CD14-positive monocyte (primary cell): ENCODE data around the gene PTPRR. TPM values are rescaled to one million over a fixed set of nuclear protein-coding genes. Genes with fewer than 3 reads are reported as not detected.

Experiments
- DNase-seq, 3 donors: peaks; one replicate each; pipeline ENCODE4 v3.0.0-alpha.2; 2011 to 2022
- H2AFZ ChIP-seq: 2 replicates; pipeline ENCODE4 v1.6.0; 2012; ENCODE audit warnings: mild to moderate bottlenecking, low read depth, low read length, inconsistent platforms; ENCODE audit not compliant: insufficient read depth, poor library complexity, severe bottlenecking
- H3K27ac ChIP-seq, 2 donors: 1 replicate in 1 of 2; 2 replicates in 1 of 2; pipeline ENCODE4 v1.5.1; 2012 to 2013; ENCODE audit warnings: low read length in 2 of 2, control low read depth in 1 of 2, inconsistent platforms in 1 of 2, low read depth in 1 of 2, mild to moderate bottlenecking in 1 of 2
- H3K27me3 ChIP-seq, 2 donors: one replicate each; pipeline versions ENCODE4 v1.6.0 to v1.6.1; 2011 to 2013; ENCODE audit warnings: low read length in 2 of 2; ENCODE audit not compliant: control insufficient read depth in 2 of 2, insufficient read depth in 2 of 2
- H3K36me3 ChIP-seq, 2 donors: replicated peaks in 1 of 2; 1 replicate in 1 of 2; 2 replicates in 1 of 2; pipeline versions ENCODE4 v1.5.1 to v1.6.1; 2012 to 2013; ENCODE audit warnings: low read length in 2 of 2, control low read depth in 1 of 2, inconsistent platforms in 1 of 2, mild to moderate bottlenecking in 1 of 2; ENCODE audit not compliant: insufficient read depth in 2 of 2, control insufficient read depth in 1 of 2
- H3K4me1 ChIP-seq, 2 donors: 1 replicate in 1 of 2; 2 replicates in 1 of 2; pipeline versions ENCODE4 v1.5.1 to v1.6.1; 2012 to 2013; ENCODE audit warnings: low read length in 2 of 2, control low read depth in 1 of 2, inconsistent platforms in 1 of 2, mild to moderate bottlenecking in 1 of 2, moderate library complexity in 1 of 2; ENCODE audit not compliant: insufficient read depth in 2 of 2, control insufficient read depth in 1 of 2
- H3K4me2 ChIP-seq: replicated peaks from 2 replicates; pipeline ENCODE3; 2012; ENCODE audit warnings: low read length, moderate library complexity, mild to moderate bottlenecking; ENCODE audit not compliant: poor library complexity, severe bottlenecking; ENCODE audit errors: extremely low read depth
- H3K4me3 ChIP-seq, 3 experiments: fragments of 200-600 bp in 1 of 3; sonication (generic) in 1 of 3; replicated peaks in 1 of 3; 1 replicate in 2 of 3; 2 replicates in 1 of 3; pipeline ENCODE4 v1.5.1; 2011 to 2013; ENCODE audit warnings: low read length in 3 of 3, mild to moderate bottlenecking in 3 of 3, control low read depth in 2 of 3, low read depth in 2 of 3, inconsistent platforms in 1 of 3, moderate library complexity in 1 of 3
- H3K79me2 ChIP-seq: 2 replicates; pipeline ENCODE4 v1.6.0; 2012; ENCODE audit warnings: mild to moderate bottlenecking, control low read depth, inconsistent platforms, low read length, moderate library complexity; ENCODE audit not compliant: insufficient read depth
- H3K9ac ChIP-seq: 2 replicates; pipeline ENCODE4 v1.6.0; 2017; ENCODE audit warnings: low read length, mild to moderate bottlenecking; ENCODE audit not compliant: insufficient read depth, poor library complexity, severe bottlenecking
- H3K9me3 ChIP-seq, 2 donors: replicated peaks in 1 of 2; 1 replicate in 1 of 2; 2 replicates in 1 of 2; pipeline versions ENCODE4 v1.5.1 to v1.6.1; 2012 to 2013; ENCODE audit warnings: low read length in 2 of 2, control low read depth in 1 of 2; ENCODE audit not compliant: control insufficient read depth in 1 of 2, insufficient read depth in 1 of 2
- H4K20me1 ChIP-seq: 2 replicates; pipeline ENCODE4 v1.6.0; 2012; ENCODE audit warnings: mild to moderate bottlenecking, low read length, control low read depth, moderate library complexity; ENCODE audit not compliant: insufficient read depth
- H3K27ac Mint-ChIP-seq, 7 donors: one replicate each; pipeline ENCODE4 v1.8.0; 2020; ENCODE audit warnings: mild to moderate bottlenecking in 7 of 7, mixed read lengths in 7 of 7, moderate library complexity in 6 of 7, inconsistent platforms in 2 of 7
- H3K27me3 Mint-ChIP-seq, 3 donors: one replicate each; pipeline ENCODE4 v1.8.0; 2021 to 2022; ENCODE audit warnings: low read depth in 3 of 3, mild to moderate bottlenecking in 3 of 3, mixed read lengths in 3 of 3, moderate library complexity in 3 of 3, inconsistent platforms in 1 of 3
- H3K36me3 Mint-ChIP-seq, 2 donors: one replicate each; pipeline ENCODE4 v1.8.0; 2020; ENCODE audit warnings: mixed read lengths in 2 of 2, inconsistent platforms in 1 of 2, mild to moderate bottlenecking in 1 of 2
- H3K4me1 Mint-ChIP-seq: one replicate; pipeline ENCODE4 v1.8.0; 2020; ENCODE audit warnings: mild to moderate bottlenecking, mixed read lengths
- H3K4me3 Mint-ChIP-seq, 2 donors: one replicate each; pipeline ENCODE4 v1.8.0; 2020; ENCODE audit warnings: mild to moderate bottlenecking in 2 of 2, mixed read lengths in 2 of 2, moderate library complexity in 1 of 2
- H3K9me3 Mint-ChIP-seq, 7 donors: one replicate each; pipeline ENCODE4 v1.8.0; 2020 to 2022; ENCODE audit warnings: mixed read lengths in 7 of 7, mild to moderate bottlenecking in 6 of 7, moderate library complexity in 6 of 7, inconsistent platforms in 2 of 7
- WGBS: methylation state at CpG from one replicate; pipeline ENCODE4 v1.1.5; 2013; ENCODE audit warnings: missing lambda C conversion rate; ENCODE audit not compliant: insufficient coverage; 5-methylcytosine and 5-hydroxymethylcytosine counted together
- intact Hi-C, 2 donors: fragments of 100-400 bp; cut with micrococcal nuclease; formaldehyde crosslinking; loops; one replicate each; pipeline versions ENCODE4 v1.15.0 to v1.15.1; 2023
- polyA plus RNA-seq, 3 donors: library from polyadenylated mRNA; depleted of rRNA in 1 of 3; unstranded in 2 of 3; stranded (reverse) in 1 of 3; fragments of 300-500 nt in 2 of 3; fragments of >200 nt in 1 of 3; fragmentation: Illumina TruSeq in 2 of 3; gene quantifications; 1 replicate in 2 of 3; 2 replicates in 1 of 3; pipeline ENCODE4 v1.2.3, GENCODE V29; 2012 to 2021
- TF ChIP-seq, protein P1 (sequence below): fragments of 200-600 bp; IDR thresholded peaks from one replicate; pipeline ENCODE4 v1.8.0; 2022; ENCODE audit warnings: antibody characterized with exemption, mild to moderate bottlenecking

PTPRR gene
- polyA plus RNA-seq, 3 donors: not detected

GRCh38 chr12:70754330-70754741 is 166.2 kb downstream of the PTPRR start:
- no peaks in the 10 kb centered on the region for H3K36me3 ChIP-seq
- H4K20me1 ChIP-seq: no peaks in the 10 kb centered on the region
- no peaks in the 10 kb centered on the region for H3K27me3 ChIP-seq
- no peak overlapping the region for H3K4me3 Mint-ChIP-seq
- no peak overlapping the region for H3K27ac ChIP-seq
- no peak overlapping the region for H2AFZ ChIP-seq
- intact Hi-C loops: no loop called here
- H3K27me3 Mint-ChIP-seq: no peaks in the 10 kb centered on the region
- H3K4me1 Mint-ChIP-seq: no peaks in the 10 kb centered on the region
- no peaks in the 10 kb centered on the region for H3K36me3 Mint-ChIP-seq
- peaks cover 0 to 4% (median 0%) of the 10 kb centered on the region in 7 donors for H3K9me3 Mint-ChIP-seq
- H3K9ac ChIP-seq: no peak overlapping the region
- H3K4me3 ChIP-seq: no peak overlapping the region
- WGBS: 93% methylated on average over 3 of the region's 6 CpGs
- H3K9me3 ChIP-seq: peaks cover 0 to 5% of the 10 kb centered on the region in 2 donors
- TF ChIP-seq, protein P1, sequence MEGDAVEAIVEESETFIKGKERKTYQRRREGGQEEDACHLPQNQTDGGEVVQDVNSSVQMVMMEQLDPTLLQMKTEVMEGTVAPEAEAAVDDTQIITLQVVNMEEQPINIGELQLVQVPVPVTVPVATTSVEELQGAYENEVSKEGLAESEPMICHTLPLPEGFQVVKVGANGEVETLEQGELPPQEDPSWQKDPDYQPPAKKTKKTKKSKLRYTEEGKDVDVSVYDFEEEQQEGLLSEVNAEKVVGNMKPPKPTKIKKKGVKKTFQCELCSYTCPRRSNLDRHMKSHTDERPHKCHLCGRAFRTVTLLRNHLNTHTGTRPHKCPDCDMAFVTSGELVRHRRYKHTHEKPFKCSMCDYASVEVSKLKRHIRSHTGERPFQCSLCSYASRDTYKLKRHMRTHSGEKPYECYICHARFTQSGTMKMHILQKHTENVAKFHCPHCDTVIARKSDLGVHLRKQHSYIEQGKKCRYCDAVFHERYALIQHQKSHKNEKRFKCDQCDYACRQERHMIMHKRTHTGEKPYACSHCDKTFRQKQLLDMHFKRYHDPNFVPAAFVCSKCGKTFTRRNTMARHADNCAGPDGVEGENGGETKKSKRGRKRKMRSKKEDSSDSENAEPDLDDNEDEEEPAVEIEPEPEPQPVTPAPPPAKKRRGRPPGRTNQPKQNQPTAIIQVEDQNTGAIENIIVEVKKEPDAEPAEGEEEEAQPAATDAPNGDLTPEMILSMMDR: no peak
- DNase-seq: no peak
- H3K27ac Mint-ChIP-seq: no peak overlapping the region
- H3K4me1 ChIP-seq: no peaks in the 10 kb centered on the region
- no peaks in the 10 kb centered on the region for H3K79me2 ChIP-seq
- H3K4me2 ChIP-seq: no peak overlapping the region

GRCh38 chr12:70752327-70752726 is 168.2 kb downstream of the PTPRR start:
- no peaks in the 10 kb centered on the region for H3K27me3 ChIP-seq
- no peak overlapping the region for H3K4me3 Mint-ChIP-seq
- no peaks in the 10 kb centered on the region for H3K79me2 ChIP-seq
- H4K20me1 ChIP-seq: no peaks in the 10 kb centered on the region
- intact Hi-C loops: no loop called here
- H3K4me2 ChIP-seq: no peak overlapping the region
- H3K27ac Mint-ChIP-seq: no peak overlapping the region
- peaks cover 0 to 3% (median 0%) of the 10 kb centered on the region in 7 donors for H3K9me3 Mint-ChIP-seq
- H3K36me3 ChIP-seq: no peaks in the 10 kb centered on the region
- no peaks in the 10 kb centered on the region for H3K4me1 ChIP-seq
- H3K27me3 Mint-ChIP-seq: peaks cover 0 to 1% (median 0%) of the 10 kb centered on the region in 3 donors
- DNase-seq: no peak
- TF ChIP-seq, protein P1: no peak
- H3K9me3 ChIP-seq: no peaks in the 10 kb centered on the region
- WGBS: 78% methylated on average over 1 of the region's 3 CpGs
- H3K4me1 Mint-ChIP-seq: no peaks in the 10 kb centered on the region
- H3K27ac ChIP-seq: no peak overlapping the region
- H3K4me3 ChIP-seq: no peak overlapping the region
- H3K9ac ChIP-seq: no peak overlapping the region
- H3K36me3 Mint-ChIP-seq: no peaks in the 10 kb centered on the region
- H2AFZ ChIP-seq: no peak overlapping the region
